Measurements from ENCODE around the gene ALDH1L1.

ALDH1L1 gene

GRCh38 chr3:126180477-126181397 lies at the start of gene ALDH1L1:
ALDH1L1 (minus strand) TSS chr3:126180586; CDS start chr3:126160979, 19,607 bp downstream.
- H3K27ac ChIP-seq (ENCODE audit: extremely low read depth, low read depth, low read length), result no peak within 1 kb of the TSS; the same call in 1 of the 2 replicates
- CTCF ChIA-PET, result interaction anchor here (0.6 to 1.4 kb wide), 2 partner anchors 16 to 30 kb away, joined by 3 read pairs; no protein-coding TSS in a partner anchor
- peak within 1 kb of the TSS; percentile 54 for H3K4me3 ChIP-seq (ENCODE audit: low read depth, low read length)
- H3K36me3 ChIP-seq (ENCODE audit: control insufficient read depth in 2 of 2, insufficient read depth in 1 of 2, low read length in 2 of 2), result no peaks in the 10 kb centered on the region
- POLR2A ChIA-PET, result no interaction called here
- H3K4me1 ChIP-seq (ENCODE audit: control insufficient read depth, insufficient read depth, low read length), result no peaks in the 10 kb centered on the region
- no peaks in the 10 kb centered on the region for H3K9me3 ChIP-seq (ENCODE audit: control insufficient read depth, insufficient read depth, low read depth, low read length)
- TF ChIP-seq ZBTB8A (tag by site-specific recombination; IDR thresholded peaks at IDR 0.05), result no peak
- TF ChIP-seq KLF9 (tag by site-specific recombination; IDR thresholded peaks at IDR 0.05; ENCODE audit: low read depth), result 0 out of 2 replicates have a peak, but pooled peaks have one; percentile 28
- peak; percentile 25; the same call in 1 of the 2 replicates for TF ChIP-seq GLIS2 (tag by site-specific recombination; IDR thresholded peaks at IDR 0.05)
- no peak for TF ChIP-seq KLF10 (tag by site-specific recombination; IDR thresholded peaks at IDR 0.05)
- no peak for TF ChIP-seq ZNF549 (tag by site-specific recombination; IDR thresholded peaks at IDR 0.05)
- TF ChIP-seq GLIS1 (tag by site-specific recombination; IDR thresholded peaks at IDR 0.05), result peak; percentile 46
- peak; percentile 80 for TF ChIP-seq SP2 (tag by site-specific recombination; IDR thresholded peaks at IDR 0.05)
- no peak for TF ChIP-seq ZNF248 (tag by site-specific recombination; IDR thresholded peaks at IDR 0.05)
- 0 out of 2 replicates have a peak, but pooled peaks have one; percentile 33 for TF ChIP-seq ZBTB48 (tag by site-specific recombination; IDR thresholded peaks at IDR 0.05)
- no peak for TF ChIP-seq EGR2 (tag by site-specific recombination; IDR thresholded peaks at IDR 0.05; ENCODE audit: low read depth)
- TF ChIP-seq ZBTB26 (tag by site-specific recombination; optimal IDR thresholded peaks at IDR 0.05), result peak; percentile 24
- TF ChIP-seq ZNF555 (tag by site-specific recombination; conservative IDR thresholded peaks at IDR 0.05), result no peak
- no peak for TF ChIP-seq KLF16 (tag by site-specific recombination; IDR thresholded peaks at IDR 0.05)
- TF ChIP-seq ZNF398 (tag by site-specific recombination; IDR thresholded peaks at IDR 0.05), result peak; percentile 74
- TF ChIP-seq ZNF114 (tag by site-specific recombination; IDR thresholded peaks at IDR 0.05), result no peak
- TF ChIP-seq PRDM1 (tag by site-specific recombination; IDR thresholded peaks at IDR 0.05), result 0 out of 2 replicates have a peak, but pooled peaks have one; percentile 9
- TF ChIP-seq ZNF777 (tag by site-specific recombination; IDR thresholded peaks at IDR 0.05; ENCODE audit: borderline replicate concordance), result no peak
- TF ChIP-seq PATZ1 (tag by site-specific recombination; IDR thresholded peaks at IDR 0.05), result no peak
- TF ChIP-seq SP3 (tag by site-specific recombination; IDR thresholded peaks at IDR 0.05), result peak; percentile 49
- no peak for TF ChIP-seq ZNF692 (tag by site-specific recombination; IDR thresholded peaks at IDR 0.05)
- TF ChIP-seq AEBP2 (tag by site-specific recombination; IDR thresholded peaks at IDR 0.05; ENCODE audit: borderline replicate concordance), result no peak
- no peak for TF ChIP-seq KLF1 (tag by site-specific recombination; IDR thresholded peaks at IDR 0.05)
- no peak for TF ChIP-seq ZNF311 (tag by site-specific recombination; IDR thresholded peaks at IDR 0.05; ENCODE audit: borderline replicate concordance)
- no peak for TF ChIP-seq ZNF837 (tag by site-specific recombination; IDR thresholded peaks at IDR 0.05)
- TF ChIP-seq ZNF146 (tag by site-specific recombination; IDR thresholded peaks at IDR 0.05), result no peak
- no peak for TF ChIP-seq ZNF548 (tag by site-specific recombination; IDR thresholded peaks at IDR 0.05)
